Transverse colon (tissue), 4 donors: Measurements from ENCODE around the gene CDK1. TPM values are rescaled to one million over a fixed set of nuclear protein-coding genes. Genes with fewer than 3 reads are reported as not detected.

Experiments used
- DNase-seq: peaks from one replicate; pipeline ENCODE4 v3.0.0-alpha.2; 2019
- H3K27ac ChIP-seq, 4 donors: fragments of 200-600 bp; sonication (generic); 2 replicates each; pipeline ENCODE4 v1.5.1; 2016 to 2018; ENCODE audit warnings: inconsistent platforms in 4 of 4
- H3K27me3 ChIP-seq: fragments of 200-600 bp; sonication (generic); 2 replicates; pipeline ENCODE4 v1.5.1; 2017; ENCODE audit warnings: inconsistent platforms
- H3K36me3 ChIP-seq, 4 donors: fragments of 200-600 bp; sonication (generic); 2 replicates each; pipeline ENCODE4 v1.5.1; 2017 to 2019; ENCODE audit warnings: inconsistent platforms in 4 of 4
- H3K4me1 ChIP-seq, 4 donors: fragments of 200-600 bp; sonication (generic); 2 replicates each; pipeline ENCODE4 v1.5.1; 2017 to 2020; ENCODE audit warnings: inconsistent platforms in 4 of 4
- H3K4me3 ChIP-seq, 4 donors: fragments of 200-600 bp; sonication (generic); 1 replicate in 1 of 4; 2 replicates in 3 of 4; pipeline versions ENCODE4 v1.5.1 to v1.6.1; 2017 to 2019; ENCODE audit warnings: inconsistent platforms in 4 of 4
- H3K9me3 ChIP-seq, 2 donors: fragments of 200-600 bp; sonication (generic); 2 replicates each; pipeline ENCODE4 v1.5.1; 2017 to 2019; ENCODE audit warnings: inconsistent platforms in 2 of 2
- EP300 ChIP-seq: sonication (generic); formaldehyde crosslinking; IDR thresholded peaks from one replicate; pipeline ENCODE4 v1.6.1; 2017; ENCODE audit warnings: antibody characterized with exemption, low read depth
- POLR2A ChIP-seq: fragments of 450-650 bp; IDR thresholded peaks from one replicate; pipeline ENCODE4 v1.6.1; 2016; ENCODE audit warnings: antibody characterized with exemption, mild to moderate bottlenecking, moderate library complexity
- POLR2AphosphoS5 ChIP-seq, 3 donors: sonication (generic); formaldehyde crosslinking; IDR thresholded peaks; one replicate each; pipeline ENCODE4 v1.6.1; 2016; ENCODE audit warnings: antibody characterized with exemption in 3 of 3
- WGBS, 2 donors: methylation state at CpG; one replicate each; pipeline ENCODE4 v1.1.5; 2018; ENCODE audit warnings: low coverage in 1 of 2; 5-methylcytosine and 5-hydroxymethylcytosine counted together
- in situ Hi-C, 4 donors: fragments of 200-750 bp; cut with MboI; loops; one replicate each; pipeline versions ENCODE4 v1.15.0 to v1.15.1; 2017; ENCODE audit warnings: low sequenced_read_pairs in 3 of 4, low pct_ligation_motif_present in 1 of 4, low pct_unique_long_range_greater_than_20kb in 1 of 4
- intact Hi-C: fragments of 100-400 bp; cut with DNase I; formaldehyde crosslinking; loops from one replicate; pipeline ENCODE4 v1.15.1; 2023; ENCODE audit warnings: low total_unique reads
- total RNA-seq, 4 donors: library from RNA; depleted of rRNA; stranded (reverse); fragments of >200 nt; gene quantifications; one replicate each; pipeline ENCODE4 v1.1.0, GENCODE V29; 2016
- TF ChIP-seq, protein P1 (sequence below), 5 experiments: fragments of 200-600 bp in 3 of 5; fragments of 450-650 bp in 2 of 5; sonication (generic) in 3 of 5; IDR thresholded peaks; 1 replicate in 2 of 5; 2 replicates in 3 of 5; pipeline ENCODE4 v1.5.1; 2016 to 2017; ENCODE audit warnings: antibody characterized with exemption in 5 of 5, inconsistent platforms in 3 of 5, mild to moderate bottlenecking in 2 of 5, moderate library complexity in 1 of 5

Gene CDK1
- total RNA-seq, 4 donors from 2014 or later, result 0.80 to 3.3 (median 2.9) TPM; not detected in 1

DNA sequence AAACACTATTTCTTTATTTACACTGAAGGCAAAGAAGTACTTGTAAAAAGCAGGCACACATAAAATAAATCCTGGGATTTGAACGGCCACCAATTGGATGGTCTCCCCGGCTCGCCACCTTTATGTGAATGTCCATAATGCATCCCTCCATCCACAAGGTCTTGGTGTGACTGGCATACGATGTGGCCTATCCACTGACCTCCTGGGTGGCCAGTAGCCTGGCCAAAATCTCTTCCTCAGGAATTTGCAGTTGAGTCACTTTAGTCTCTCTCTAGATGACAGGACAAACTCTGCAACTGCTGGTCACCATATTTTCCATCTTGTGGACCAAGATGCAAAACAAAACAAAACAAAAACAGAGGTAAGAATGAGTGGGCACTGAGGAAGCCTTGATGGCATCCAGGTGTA, 39.1 kb downstream of the CDK1 start:
- intact Hi-C loops, result loop anchor here (2.0 to 10.0 kb wide), 2 partner anchors 147 to 467 kb away; no protein-coding TSS in a partner anchor
- in situ Hi-C loops, result loop anchor here (10.0 to 25.0 kb wide), 6 partner anchors 137 to 920 kb away; no protein-coding TSS in a partner anchor
- H3K27ac ChIP-seq, result peak overlapping the region; percentile 40 to 69 (median 56)

DNA sequence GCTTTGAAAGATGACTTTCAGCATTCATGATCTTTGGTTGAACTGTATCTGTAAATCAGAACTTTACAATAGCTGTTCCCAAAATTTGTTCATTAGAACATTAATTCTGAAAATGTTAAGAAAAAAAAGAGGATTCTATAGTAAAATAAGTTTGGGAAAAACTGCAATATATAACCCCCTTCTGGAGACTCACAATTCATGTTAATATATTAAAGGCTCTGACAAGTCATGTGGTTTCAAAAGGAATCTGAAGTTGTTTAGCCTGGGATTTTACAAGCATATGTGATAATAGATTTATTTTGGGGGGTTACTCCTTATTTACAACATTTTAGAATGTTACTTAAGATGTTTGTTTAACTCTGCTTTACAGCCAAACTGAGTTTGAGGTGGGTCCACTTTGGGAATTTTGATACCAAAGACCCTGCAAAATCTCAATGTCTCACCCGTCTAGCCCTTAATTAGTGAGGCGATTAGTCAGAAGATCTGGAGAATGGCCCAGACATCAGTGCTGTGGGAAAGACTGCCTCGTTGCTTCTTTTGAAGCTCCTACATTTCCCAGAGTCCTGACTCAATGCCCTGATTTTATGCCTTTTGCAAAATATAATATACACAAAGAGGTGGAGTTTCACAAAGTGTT, 40.0 kb downstream of the CDK1 start:
- H3K36me3 ChIP-seq, result no peaks in the 10 kb centered on the region
- H3K4me1 ChIP-seq, result peaks cover 0 to 20% (median 2%) of the 10 kb centered on the region in 4 donors
- in situ Hi-C loops (loop anchor here (10.0 to 25.0 kb wide), 6 partner anchors 137 to 919 kb away; no protein-coding TSS in a partner anchor), intact Hi-C loops (loop anchor here (10.0 kb wide), 1 partner anchor 467 kb away; no protein-coding TSS in a partner anchor)
- TF ChIP-seq EP300 (no peak), POLR2AphosphoS5 (IDR thresholded peaks at IDR 0.05) (no peak), POLR2A (no peak)
- TF ChIP-seq, protein P1, sequence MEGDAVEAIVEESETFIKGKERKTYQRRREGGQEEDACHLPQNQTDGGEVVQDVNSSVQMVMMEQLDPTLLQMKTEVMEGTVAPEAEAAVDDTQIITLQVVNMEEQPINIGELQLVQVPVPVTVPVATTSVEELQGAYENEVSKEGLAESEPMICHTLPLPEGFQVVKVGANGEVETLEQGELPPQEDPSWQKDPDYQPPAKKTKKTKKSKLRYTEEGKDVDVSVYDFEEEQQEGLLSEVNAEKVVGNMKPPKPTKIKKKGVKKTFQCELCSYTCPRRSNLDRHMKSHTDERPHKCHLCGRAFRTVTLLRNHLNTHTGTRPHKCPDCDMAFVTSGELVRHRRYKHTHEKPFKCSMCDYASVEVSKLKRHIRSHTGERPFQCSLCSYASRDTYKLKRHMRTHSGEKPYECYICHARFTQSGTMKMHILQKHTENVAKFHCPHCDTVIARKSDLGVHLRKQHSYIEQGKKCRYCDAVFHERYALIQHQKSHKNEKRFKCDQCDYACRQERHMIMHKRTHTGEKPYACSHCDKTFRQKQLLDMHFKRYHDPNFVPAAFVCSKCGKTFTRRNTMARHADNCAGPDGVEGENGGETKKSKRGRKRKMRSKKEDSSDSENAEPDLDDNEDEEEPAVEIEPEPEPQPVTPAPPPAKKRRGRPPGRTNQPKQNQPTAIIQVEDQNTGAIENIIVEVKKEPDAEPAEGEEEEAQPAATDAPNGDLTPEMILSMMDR (IDR thresholded peaks at IDR 0.05), result no peak
- H3K9me3 ChIP-seq, result no peaks in the 10 kb centered on the region
- no peak overlapping the region for H3K4me3 ChIP-seq
- H3K27ac ChIP-seq, result peak overlapping the region; percentile 40 to 69 (median 56)
- 69% methylated on average over 3 of the region's 3 CpGs; no CpG with 5 or more reads in 1 of the 2 donors for WGBS, 2 donors
- no peak for DNase-seq
- no peaks in the 10 kb centered on the region for H3K27me3 ChIP-seq

More for the DNA sequence above, 39.1 kb downstream of the CDK1 start:
- Histone ChIP-seq H3K4me1 (peaks cover 0 to 20% (median 2%) of the 10 kb centered on the region in 4 donors), H3K36me3 (no peaks in the 10 kb centered on the region), H3K4me3 (no peak overlapping the region), H3K9me3 (no peaks in the 10 kb centered on the region), H3K27me3 (no peaks in the 10 kb centered on the region)
- DNase-seq, result peak; percentile 15
- WGBS, 2 donors, result 70% methylated on average over 4 of the region's 4 CpGs; no CpG with 5 or more reads in 1 of the 2 donors
- TF ChIP-seq EP300, result no peak
- TF ChIP-seq POLR2AphosphoS5 (IDR thresholded peaks at IDR 0.05), result peak in 1 of 3 donors; percentile 3

DNA sequence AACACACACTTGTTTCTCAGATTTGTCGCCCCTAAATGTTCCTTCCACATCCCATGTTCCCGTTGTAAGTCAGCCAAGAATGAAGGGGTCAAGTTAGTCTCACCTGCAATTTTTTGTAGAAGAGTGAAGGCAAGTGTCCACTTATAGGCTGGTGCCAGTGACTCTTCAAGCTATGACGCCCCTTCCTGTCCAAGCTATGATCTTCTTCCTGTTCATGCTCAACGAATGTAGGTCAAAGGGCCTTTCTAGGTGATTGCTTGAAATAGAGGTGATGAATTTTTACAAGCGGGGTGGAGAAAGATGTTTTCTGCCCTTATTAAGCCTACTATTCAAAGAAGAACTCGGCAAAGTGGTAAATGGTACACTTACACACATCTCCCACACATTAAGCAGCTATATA, 41.0 kb downstream of the CDK1 start:
- Histone ChIP-seq H3K4me3 (no peak overlapping the region), H3K27me3 (no peaks in the 10 kb centered on the region), H3K36me3 (no peaks in the 10 kb centered on the region), H3K4me1 (peaks cover 0 to 20% (median 2%) of the 10 kb centered on the region in 4 donors), H3K9me3 (no peaks in the 10 kb centered on the region), H3K27ac (peak overlapping the region in 1 of 4 donors; percentile 2)
- TF ChIP-seq, protein P1 (IDR thresholded peaks at IDR 0.05), result no peak
- TF ChIP-seq EP300, result no peak
- no peak for TF ChIP-seq POLR2AphosphoS5 (IDR thresholded peaks at IDR 0.05)
- TF ChIP-seq POLR2A, result no peak
- in situ Hi-C loops, result loop anchor here (10.0 to 25.0 kb wide), 6 partner anchors 136 to 918 kb away; no protein-coding TSS in a partner anchor
- no peak for DNase-seq
- WGBS, 2 donors, result 80 to 88% methylated on average over 5 to 6 of the region's 6 CpGs
- intact Hi-C loops, result loop anchor here (10.0 kb wide), 1 partner anchor 466 kb away; no protein-coding TSS in a partner anchor

DNA sequence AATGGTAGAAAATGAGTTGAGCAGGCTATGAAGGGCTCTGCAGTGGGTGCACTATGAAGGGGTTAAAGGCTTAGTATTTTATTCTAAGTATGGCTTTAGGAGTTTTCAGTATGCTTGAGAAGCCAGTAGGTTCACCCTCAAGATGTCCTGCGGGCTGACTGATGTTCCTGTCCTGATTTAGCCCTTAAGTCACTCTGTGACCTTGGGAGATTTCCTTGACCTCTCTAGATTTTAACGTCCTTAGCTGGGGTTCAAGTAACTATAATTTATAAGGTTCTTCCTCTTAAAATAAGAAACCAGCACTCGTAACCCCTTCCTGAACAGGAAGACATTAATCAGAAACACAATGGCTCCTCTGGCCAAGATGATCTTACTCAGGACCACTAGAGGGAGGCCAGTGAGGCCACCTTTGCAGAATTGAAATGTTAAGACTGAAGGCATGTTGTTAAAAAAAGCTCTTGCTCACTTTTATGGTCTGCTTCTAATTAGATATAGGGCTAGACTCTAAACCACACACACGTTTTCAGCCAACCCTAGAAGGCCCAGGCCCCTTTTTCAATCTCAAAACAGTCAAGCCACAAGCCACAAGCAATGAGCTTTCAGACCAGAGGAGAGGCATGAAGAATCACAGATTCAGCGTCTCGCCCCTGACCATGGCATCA, 41.9 kb downstream of the CDK1 start:
- in situ Hi-C loops, result loop anchor here in 2 of 4 donors (10.0 to 25.0 kb wide), 3 partner anchors 145 to 917 kb away; no protein-coding TSS in a partner anchor
- intact Hi-C loops, result no loop called here
- WGBS, 2 donors, result 55 to 64% methylated on average over 3 to 6 of the region's 6 CpGs
- no peaks in the 10 kb centered on the region for H3K27me3 ChIP-seq
- peaks cover 0 to 20% (median 2%) of the 10 kb centered on the region in 4 donors for H3K4me1 ChIP-seq
- H3K27ac ChIP-seq, result no peak overlapping the region
- DNase-seq, result no peak
- H3K4me3 ChIP-seq, result no peak overlapping the region
- no peaks in the 10 kb centered on the region for H3K36me3 ChIP-seq
- TF ChIP-seq POLR2A, result no peak
- TF ChIP-seq, protein P1 (IDR thresholded peaks at IDR 0.05), result peak in 1 of 5 experiments; percentile 21
- H3K9me3 ChIP-seq, result no peaks in the 10 kb centered on the region
